ENCODE results near the gene EXPH5.

EXPH5 gene

GRCh38 chr11:108511851-108512474 lies 81.6 kb downstream of the EXPH5 start:
- no peak for DNase-seq (ENCODE audit: low read depth)

DNA sequence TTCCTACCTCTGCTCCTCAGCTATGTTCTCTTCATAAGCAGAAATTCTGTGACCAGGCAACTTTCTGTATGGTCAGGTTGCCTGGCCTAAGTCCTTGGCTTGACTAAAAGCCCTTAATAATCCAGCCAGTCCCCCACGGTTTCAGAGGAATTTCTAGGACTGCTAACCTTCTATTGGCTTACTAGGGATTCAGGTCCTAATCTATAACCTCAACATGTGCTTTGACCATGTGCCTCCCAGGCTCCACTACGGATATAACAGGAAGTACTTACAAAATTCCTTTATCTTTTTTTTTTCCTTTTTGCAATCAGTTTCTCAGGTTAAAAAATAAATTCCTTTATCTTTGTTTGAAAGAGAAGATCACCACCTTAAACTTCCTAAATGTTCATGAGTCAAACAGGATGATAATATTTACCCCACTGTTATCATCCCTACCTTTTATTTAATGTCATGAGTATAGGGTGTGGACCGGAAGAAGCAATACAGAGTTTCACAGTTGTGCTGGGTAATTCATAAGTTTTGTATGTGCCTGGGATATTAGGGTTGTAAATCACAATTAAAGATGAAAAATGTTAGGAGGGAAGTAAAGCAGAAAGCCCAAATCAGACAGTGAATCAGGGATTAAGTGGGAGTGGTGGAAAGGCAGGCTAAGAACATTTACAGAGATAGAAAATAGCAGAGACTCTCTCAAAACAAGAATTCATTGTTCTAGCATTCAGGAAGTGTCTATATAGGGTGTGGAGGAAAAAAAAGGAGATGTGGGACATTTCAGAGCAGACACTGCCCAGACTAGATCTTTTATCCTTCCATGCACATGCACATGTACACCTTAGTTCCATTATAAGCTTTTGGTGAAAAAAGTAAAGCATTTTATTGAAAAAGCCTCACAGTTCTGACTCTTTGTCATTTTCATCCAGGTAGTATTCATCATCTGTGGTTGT lies 84.6 kb downstream of the EXPH5 start:
- no peak for DNase-seq (ENCODE audit: low read depth)

GRCh38 chr11:108501396-108501795 lies 92.2 kb downstream of the EXPH5 start:
- no peak for DNase-seq (ENCODE audit: low read depth)

- no peak for DNase-seq (ENCODE audit: low read depth)
These were observed 92.8 kb downstream of the EXPH5 start for GRCh38 chr11:108500721-108501120.

DNA sequence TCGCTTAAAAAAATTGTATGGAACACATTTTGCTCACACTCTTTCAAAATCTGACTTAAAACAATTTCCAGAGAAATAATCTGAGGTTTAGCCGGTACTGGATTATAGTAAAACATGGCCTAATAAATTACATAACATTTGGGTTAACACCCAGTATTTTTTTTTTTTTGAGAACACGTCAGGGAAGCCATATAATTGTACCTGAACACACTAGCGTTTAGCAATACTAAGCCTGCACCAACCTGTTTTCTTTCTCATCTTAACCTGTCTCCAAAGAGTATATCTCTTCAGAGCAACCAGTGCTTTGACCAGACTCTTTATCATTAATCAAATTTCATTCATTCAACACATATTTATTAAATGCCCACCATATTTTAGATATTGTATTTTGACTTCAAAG lies 93.4 kb downstream of the EXPH5 start:
- no peak for DNase-seq (ENCODE audit: low read depth)

DNA sequence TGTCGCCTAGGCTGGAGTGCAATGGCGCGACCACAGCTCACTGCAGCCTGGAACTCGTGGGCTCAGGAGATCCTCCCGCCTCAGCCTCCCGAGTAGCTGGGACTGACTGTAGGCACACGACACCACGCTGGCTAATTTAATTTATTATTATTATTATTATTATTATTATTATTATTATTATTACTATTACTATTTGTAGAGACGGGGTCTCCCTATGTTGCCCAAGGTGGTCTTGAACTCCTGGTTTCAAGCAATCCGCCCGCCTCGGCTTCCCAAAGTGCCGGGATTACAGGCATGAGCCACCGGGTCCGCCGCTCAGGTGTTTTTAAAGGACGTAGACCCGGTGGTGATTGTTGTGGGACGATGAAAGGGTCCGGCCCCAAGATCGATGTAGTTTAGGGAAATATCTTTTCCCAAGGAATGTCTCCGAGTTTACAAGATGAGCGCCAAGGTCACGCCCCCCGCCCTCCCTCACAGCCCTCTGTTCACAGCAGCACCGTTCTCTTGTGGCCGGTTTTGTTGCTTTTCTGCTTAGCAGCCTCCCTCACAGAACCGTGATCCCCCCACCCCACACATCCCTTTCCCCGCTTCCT lies 94.7 kb downstream of the EXPH5 start:
- no peak for DNase-seq (ENCODE audit: low read depth)

DNA sequence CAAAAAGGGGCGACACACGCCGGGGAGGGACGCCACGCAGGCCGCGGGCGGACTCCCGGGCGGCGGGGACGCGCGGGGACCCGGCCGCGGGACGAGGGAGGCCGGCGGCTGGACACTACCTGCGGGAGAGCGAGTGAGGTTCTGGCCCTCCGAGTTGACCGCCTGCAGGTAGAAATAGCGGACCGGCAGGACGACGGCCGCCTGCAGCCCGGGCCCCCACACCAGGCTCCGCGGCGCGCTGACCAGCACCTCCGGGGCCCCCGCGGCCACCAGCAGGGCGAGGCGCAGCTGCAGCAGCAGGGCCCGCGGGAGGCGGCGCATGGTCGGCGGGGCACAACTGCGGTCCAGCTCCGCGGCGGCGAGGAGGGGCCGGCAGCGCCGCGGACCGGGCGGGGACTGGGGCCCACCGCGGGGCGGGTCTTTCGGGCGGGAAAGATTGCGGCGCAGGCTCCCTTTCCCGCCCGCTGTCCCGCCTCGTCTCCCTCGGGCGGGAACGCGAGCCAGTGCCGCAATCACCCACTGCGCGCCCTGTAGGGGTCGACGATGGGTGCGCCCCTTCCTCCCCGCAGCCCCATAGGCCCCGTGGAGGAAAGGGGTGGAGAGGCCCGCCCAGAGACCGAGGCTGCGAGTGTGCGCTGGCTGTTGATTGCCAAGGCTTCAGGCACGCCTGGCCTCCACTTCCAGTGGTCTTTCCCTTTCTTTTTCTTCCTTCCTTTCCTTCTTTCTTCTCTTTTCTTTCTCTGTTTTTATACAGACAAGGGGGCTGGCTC lies 95.3 kb downstream of the EXPH5 start, which contains the start of gene POGLUT3:
TSS of gene POGLUT3 (minus strand) at position 339 of the 770 bp plus-strand sequence. CDS start at position 321, 18 bp downstream.
- DNase-seq (ENCODE audit: low read depth), result peak; percentile 8

DNA sequence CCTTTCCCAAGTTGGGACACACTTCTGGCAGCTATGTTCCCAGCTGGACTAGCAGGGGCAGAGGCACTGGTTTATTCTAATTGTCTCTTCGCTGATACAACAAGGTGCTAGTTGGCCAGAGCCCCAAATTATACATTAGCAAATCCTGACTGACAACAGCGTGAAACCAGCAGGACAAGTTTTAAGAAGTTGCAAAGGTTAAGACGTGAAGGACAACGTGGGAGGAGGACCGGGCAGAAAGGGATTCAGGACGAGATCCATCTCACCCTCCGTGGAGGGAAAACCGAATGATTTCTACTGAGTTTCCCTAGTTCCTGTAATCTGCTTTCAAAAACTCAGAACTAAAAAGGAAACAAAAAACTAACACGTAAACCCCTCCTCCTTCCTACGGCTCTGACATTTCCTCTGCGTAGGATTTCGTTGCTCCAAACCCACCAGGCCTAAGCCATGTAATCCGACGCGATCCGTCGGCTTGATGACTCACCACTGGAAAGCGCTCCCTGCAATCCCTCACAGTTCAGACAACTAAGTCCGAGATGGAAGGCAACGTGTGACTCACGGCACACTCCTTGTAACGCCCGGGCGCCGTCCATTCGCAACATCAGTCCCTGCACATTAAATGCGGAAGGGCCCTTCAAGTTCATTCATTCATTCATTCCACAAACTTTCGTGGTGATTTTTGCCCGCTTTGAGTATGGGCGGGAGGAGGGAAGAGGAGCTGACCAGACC lies 96.1 kb downstream of the EXPH5 start:
- peak; percentile 40 for DNase-seq (ENCODE audit: low read depth)

DNA sequence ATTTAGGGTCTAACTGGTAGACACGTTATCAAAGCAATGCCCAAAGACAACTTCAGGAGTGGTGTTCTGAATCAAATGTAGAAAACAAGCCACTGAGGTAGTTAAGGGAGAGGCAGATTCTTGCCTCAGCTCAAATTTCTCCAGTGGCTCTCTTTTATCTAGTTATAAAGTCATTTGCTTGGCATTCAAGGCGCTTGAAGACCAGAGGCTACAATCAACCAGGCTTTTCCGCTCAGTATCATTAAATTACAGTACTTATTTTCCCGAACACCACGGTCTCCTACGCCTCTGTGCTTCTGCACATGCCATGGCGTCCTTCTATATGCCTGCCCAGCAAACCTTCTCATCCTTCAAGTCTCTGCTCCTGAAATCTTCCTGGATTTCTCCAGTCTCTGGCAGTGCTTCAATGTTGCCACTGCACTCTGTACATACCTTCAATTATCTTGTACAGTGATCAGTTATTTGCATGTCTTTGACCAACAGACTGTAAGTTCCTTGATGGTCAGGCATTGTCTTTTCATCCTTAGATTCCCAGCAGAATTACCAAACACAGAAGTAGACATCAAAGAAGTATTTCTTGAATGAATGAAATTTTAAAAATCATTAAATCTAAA lies 96.8 kb downstream of the EXPH5 start:
- no peak for DNase-seq (ENCODE audit: low read depth)

- no peak for DNase-seq (ENCODE audit: low read depth)
These were observed 98.2 kb downstream of the EXPH5 start for GRCh38 chr11:108495326-108495725.

GRCh38 chr11:108494182-108494581 lies 99.4 kb downstream of the EXPH5 start:
- no peak for DNase-seq (ENCODE audit: low read depth)

- DNase-seq (ENCODE audit: low read depth), result no peak
These were observed 101.6 kb downstream of the EXPH5 start for GRCh38 chr11:108491936-108492335.

DNA sequence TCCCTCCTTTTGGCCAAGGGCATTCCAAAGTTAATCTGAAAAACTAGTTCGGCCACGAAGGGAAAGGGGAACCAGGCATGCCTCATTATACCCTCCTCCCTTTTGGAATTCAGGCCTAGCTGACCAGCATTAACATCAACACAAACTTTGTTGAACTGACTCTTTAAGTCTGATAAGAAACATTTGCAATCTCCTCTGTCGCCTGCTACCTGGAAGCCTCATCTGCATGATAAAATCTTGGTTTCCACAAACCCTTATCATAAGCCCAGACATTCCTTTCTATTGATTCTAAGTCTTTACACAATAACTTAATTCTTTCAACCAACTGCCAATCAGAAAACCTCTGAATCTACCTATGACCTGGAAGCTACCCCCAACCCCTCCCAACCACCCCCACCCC lies 106.7 kb downstream of the EXPH5 start:
- no peak for DNase-seq (ENCODE audit: low read depth)

DNA sequence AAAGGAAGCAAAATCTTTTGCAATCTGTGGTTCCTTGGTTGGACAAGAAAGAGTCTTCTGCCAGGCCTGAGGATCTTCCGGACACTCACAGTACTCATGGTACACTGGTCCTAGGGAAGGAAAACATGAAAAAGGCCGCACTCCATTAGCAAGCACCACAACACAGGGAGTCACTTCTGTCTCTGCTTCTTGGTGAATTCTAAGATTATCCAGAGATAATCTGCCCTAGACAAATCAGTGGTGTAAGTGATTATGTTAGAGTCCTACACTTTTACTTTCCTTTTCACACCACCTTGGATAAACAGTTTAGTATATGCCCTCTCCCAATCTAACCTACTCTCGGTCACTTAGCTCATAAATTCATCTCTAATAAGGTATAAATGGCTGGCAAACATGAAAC lies 107.2 kb downstream of the EXPH5 start:
- DNase-seq (ENCODE audit: low read depth), result no peak

- DNase-seq (ENCODE audit: low read depth), result no peak
These were observed 110.4 kb downstream of the EXPH5 start for GRCh38 chr11:108483163-108483562.

GRCh38 chr11:108474664-108475463 lies 118.7 kb downstream of the EXPH5 start:
- DNase-seq (ENCODE audit: low read depth), result no peak

DNA sequence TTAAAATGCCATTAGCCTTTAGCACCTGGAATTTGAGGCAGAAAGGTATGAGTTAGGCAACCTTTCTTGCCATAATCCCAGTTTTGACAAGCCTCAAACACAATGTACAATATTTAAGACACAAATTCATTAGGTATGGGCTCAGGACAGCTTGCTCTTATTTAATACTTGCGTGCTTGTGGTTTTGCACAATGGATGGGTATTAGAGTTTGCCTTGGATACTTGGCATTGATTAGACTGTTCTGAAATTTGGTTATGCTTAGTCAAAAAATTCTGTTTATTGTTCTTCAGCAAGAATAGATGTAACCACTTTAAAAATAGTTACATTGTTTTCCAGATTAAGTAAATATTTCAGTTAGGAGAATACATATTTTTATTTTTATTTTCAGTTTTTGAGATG lies 120.9 kb downstream of the EXPH5 start:
- DNase-seq (ENCODE audit: low read depth), result no peak

- DNase-seq (ENCODE audit: low read depth), result no peak
These were observed 125.1 kb downstream of the EXPH5 start for GRCh38 chr11:108468478-108468864.

DNA sequence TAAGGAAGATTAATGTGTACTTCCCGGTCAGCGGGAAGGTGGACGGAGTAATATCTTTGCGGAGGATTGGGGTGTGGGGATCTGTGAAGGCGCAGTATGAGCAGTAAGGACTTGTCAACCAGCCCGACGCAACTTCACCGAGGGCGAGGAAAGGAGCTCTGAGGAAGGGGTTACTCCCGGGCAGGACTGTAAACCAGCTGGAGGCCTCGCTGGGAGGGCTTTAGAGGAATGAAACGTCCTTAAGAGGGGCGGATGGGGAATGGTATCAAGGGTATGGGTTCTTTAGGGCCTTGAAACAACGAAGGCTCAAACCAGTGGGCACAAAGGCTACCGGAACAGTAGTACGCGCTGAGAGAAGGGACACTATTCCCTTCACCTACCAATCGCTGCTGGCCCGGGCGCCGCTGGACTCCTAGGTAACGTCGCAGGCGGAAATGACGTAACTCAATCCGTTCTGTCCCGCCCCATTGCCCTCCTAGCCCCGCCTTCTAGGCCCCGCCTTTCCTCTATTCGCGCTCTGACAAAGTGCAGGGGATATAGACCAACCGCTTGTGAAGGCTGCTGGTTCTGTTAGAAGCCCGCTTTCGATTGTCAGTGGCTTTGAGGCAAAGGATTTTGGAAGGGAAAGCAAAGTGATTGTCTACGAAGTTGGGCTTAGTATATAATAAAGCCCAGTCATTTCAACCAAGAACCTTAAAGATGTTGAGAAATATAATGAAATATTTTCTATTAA lies 126.3 kb downstream of the EXPH5 start, which contains the start of gene C11orf65:
TSS of gene C11orf65 (minus strand) at position 439 of the 733 bp plus-strand sequence. CDS start 5,970 bp downstream, outside the sequence.
- DNase-seq (ENCODE audit: low read depth), result peak; percentile 91
